Stimulated activated CD4-positive, alpha-beta T cell treated with anti-CD3 and anti-CD28 coated beads, TNF-alpha, amount 100 ng/mL, for 24 hours (primary cell): ENCODE measurements around the gene SLC47A2.
A peak's percentile ranks its signal among the peaks of the same experiment; 100 is the strongest.

ENCODE experiments used
- DNase-seq, 3 experiments: peaks; one replicate each; pipeline ENCODE4 v3.0.0-alpha.2; 2020; ENCODE audit warnings: low read depth in 3 of 3

The SLC47A2 gene

GRCh38 chr17:19664821-19665181, 51.6 kb downstream of the SLC47A2 start:
- DNase-seq: no peak

- DNase-seq: no peak
Measured at GRCh38 chr17:19664136-19664820, 52.1 kb downstream of the SLC47A2 start.

- DNase-seq: no peak
Measured at GRCh38 chr17:19663097-19663496, 53.3 kb downstream of the SLC47A2 start.

GRCh38 chr17:19661121-19661520, 55.3 kb downstream of the SLC47A2 start:
- no peak for DNase-seq

GRCh38 chr17:19660219-19660870, 56.0 kb downstream of the SLC47A2 start:
- DNase-seq: no peak

GRCh38 chr17:19659366-19660177, 56.8 kb downstream of the SLC47A2 start:
- no peak for DNase-seq

GRCh38 chr17:19656851-19657581, 59.4 kb downstream of the SLC47A2 start:
- no peak for DNase-seq

GRCh38 chr17:19656336-19656735, 60.0 kb downstream of the SLC47A2 start:
- DNase-seq: no peak

GRCh38 chr17:19654896-19655295, 61.5 kb downstream of the SLC47A2 start:
- no peak for DNase-seq

- DNase-seq: no peak
Measured at GRCh38 chr17:19654342-19654886, 62.0 kb downstream of the SLC47A2 start.

- DNase-seq: no peak
Measured at GRCh38 chr17:19652595-19652994, 63.8 kb downstream of the SLC47A2 start.

- no peak for DNase-seq
Measured at GRCh38 chr17:19651451-19652238, 64.7 kb downstream of the SLC47A2 start.

- DNase-seq: no peak
Measured at GRCh38 chr17:19650826-19651225, 65.6 kb downstream of the SLC47A2 start.

GRCh38 chr17:19649274-19649541, 67.2 kb downstream of the SLC47A2 start:
- no peak for DNase-seq

- DNase-seq: peak; percentile 83 to 95 (median 87)
Measured at GRCh38 chr17:19648475-19649273, 67.7 kb downstream of the SLC47A2 start, which contains the start of gene ALDH3A2. ALDH3A2 (plus strand) TSS chr17:19648751; CDS start chr17:19648972, 221 bp downstream.

- DNase-seq: peak in 2 of 3 experiments; percentile 5 to 8
Measured at GRCh38 chr17:19647697-19648474, 68.5 kb downstream of the SLC47A2 start.

- no peak for DNase-seq
Measured at GRCh38 chr17:19646788-19647696, 69.3 kb downstream of the SLC47A2 start.

- peak in 1 of 3 experiments; percentile 53 for DNase-seq
Measured at GRCh38 chr17:19645734-19646201, 70.6 kb downstream of the SLC47A2 start.
